ENCODE data around the gene TMEM222. TPM values are rescaled to one million over a fixed set of nuclear protein-coding genes. Genes with fewer than 3 reads are reported as not detected.

The TMEM222 gene
- total RNA-seq: 10 to 100 TPM; 30.7 to 63.5 (median 49.8) TPM
- polyA plus RNA-seq: 10 to 100 TPM; 38.8 to 73.2 (median 66.8) TPM
- long read RNA-seq, donor 1, transcript TMEM222-211 (6 exons, 1,613 nt): major isoform, 10 of 20 reads
- long read RNA-seq, donor 1, partial matches to known transcripts: 9 of 20 reads
- long read RNA-seq, donor 1, other reads (novel, unspliced or antisense): 0 of 20 reads
- long read RNA-seq, donor 2, transcript TMEM222-211 (6 exons, 1,613 nt): major isoform, 7 of 7 reads
- long read RNA-seq, donor 2, partial matches to known transcripts: 0 of 7 reads
- long read RNA-seq, donor 2, other reads (novel, unspliced or antisense): 0 of 7 reads
- long read RNA-seq, donor 3, transcript TMEM222-211 (6 exons, 1,613 nt): major isoform, 7 of 8 reads
- long read RNA-seq, donor 3, partial matches to known transcripts: 0 of 8 reads
- long read RNA-seq, donor 3, other reads (novel, unspliced or antisense): 0 of 8 reads
- long read RNA-seq, donor 4, transcript TMEM222-211 (6 exons, 1,613 nt): major isoform, 29 of 37 reads
- long read RNA-seq, donor 4, partial matches to known transcripts: 1 of 37 reads
- long read RNA-seq, donor 4, other reads (novel, unspliced or antisense): 5 of 37 reads
- long read RNA-seq, donor 5, transcript TMEM222-202 (7 exons, 1,665 nt): minor isoform, 6 of 96 reads
- long read RNA-seq, donor 5, transcript TMEM222-211 (6 exons, 1,613 nt): major isoform, 78 of 96 reads
- long read RNA-seq, donor 5, partial matches to known transcripts: 1 of 96 reads
- long read RNA-seq, donor 5, other reads (novel, unspliced or antisense): 5 of 96 reads
- long read RNA-seq, donor 6, transcript TMEM222-211 (6 exons, 1,613 nt): major isoform, 24 of 31 reads
- long read RNA-seq, donor 6, partial matches to known transcripts: 0 of 31 reads
- long read RNA-seq, donor 6, other reads (novel, unspliced or antisense): 6 of 31 reads
- long read RNA-seq, donor 7, partial matches to known transcripts: 0 of 5 reads
- long read RNA-seq, donor 7, other reads (novel, unspliced or antisense): 0 of 5 reads
- long read RNA-seq, donor 8, transcript TMEM222-211 (6 exons, 1,613 nt): major isoform, 17 of 21 reads
- long read RNA-seq, donor 8, partial matches to known transcripts: 0 of 21 reads
- long read RNA-seq, donor 8, other reads (novel, unspliced or antisense): 0 of 21 reads
- long read RNA-seq, donor 9, transcript TMEM222-211 (6 exons, 1,613 nt): major isoform, 6 of 8 reads
- long read RNA-seq, donor 9, partial matches to known transcripts: 0 of 8 reads
- long read RNA-seq, donor 9, other reads (novel, unspliced or antisense): 0 of 8 reads
- long read RNA-seq, donor 10, partial matches to known transcripts: 0 of 4 reads
- long read RNA-seq, donor 10, other reads (novel, unspliced or antisense): 0 of 4 reads

GRCh38 chr1:27321813-27322568 lies at the start of gene TMEM222:
Gene TMEM222, plus strand, starts transcription at chr1:27322163. Its CDS starts 35 bp downstream, at chr1:27322198.
- TF ChIP-seq CTCF (IDR thresholded peaks at IDR 0.05) (peak in 5 of 6 experiments; percentile 20 to 53 (median 35)), POLR2A (IDR thresholded peaks at IDR 0.05) (peak; percentile 36 to 62)
- peak within 1 kb of the TSS; percentile 60 to 91 (median 81) for H3K27ac ChIP-seq
- peaks cover 9 to 26% of the 10 kb centered on the region in 2 donors for H3K4me1 ChIP-seq (replicated peaks in 1 of 2)
- intact Hi-C loops (cut with DNase I): no loop called here
- peaks cover 0 to 14% of the 10 kb centered on the region in 2 donors for H3K36me3 ChIP-seq (replicated peaks in 1 of 2)
- peak; percentile 95 to 98 (median 98) for DNase-seq
- WGBS, 4 donors: 0 to 1% (median 1%) methylated on average over 13 to 67 of the region's 67 CpGs
- H3K27me3 ChIP-seq: no peaks in the 10 kb centered on the region
- H3K4me3 ChIP-seq: peak within 1 kb of the TSS; percentile 66 to 91 (median 86)
- H3K9me3 ChIP-seq (replicated peaks in 1 of 3): no peaks in the 10 kb centered on the region

- TF ChIP-seq CTCF (IDR thresholded peaks at IDR 0.05) (no peak), POLR2A (IDR thresholded peaks at IDR 0.05) (no peak)
- Histone ChIP-seq H3K9me3 (replicated peaks in 1 of 3) (no peaks in the 10 kb centered on the region), H3K4me3 (no peak overlapping the region), H3K4me1 (replicated peaks in 1 of 2) (no peaks in the 10 kb centered on the region), H3K36me3 (replicated peaks in 1 of 2) (no peaks in the 10 kb centered on the region), H3K27me3 (no peaks in the 10 kb centered on the region), H3K27ac (no peak overlapping the region)
- whole genome bisulfite sequencing, 4 donors: 92 to 100% (median 99%) methylated on average over 1 of the region's 1 CpG
- intact Hi-C loops (cut with DNase I): no loop called here
- DNase-seq: no peak
Measured at GRCh38 chr1:27274204-27274603, 47.8 kb upstream of the TMEM222 start.

- H3K27ac ChIP-seq: no peak overlapping the region
- intact Hi-C loops (cut with DNase I): no loop called here
- H3K4me3 ChIP-seq: no peak overlapping the region
- H3K27me3 ChIP-seq: no peaks in the 10 kb centered on the region
- no peak for TF ChIP-seq CTCF (IDR thresholded peaks at IDR 0.05)
- no peak for TF ChIP-seq POLR2A (IDR thresholded peaks at IDR 0.05)
- no peaks in the 10 kb centered on the region for H3K9me3 ChIP-seq (replicated peaks in 1 of 3)
- no peak for DNase-seq
- no peaks in the 10 kb centered on the region for H3K36me3 ChIP-seq (replicated peaks in 1 of 2)
- no peaks in the 10 kb centered on the region for H3K4me1 ChIP-seq (replicated peaks in 1 of 2)
- 31 to 63% (median 58%) methylated on average over 3 of the region's 3 CpGs for WGBS, 4 donors
Measured at GRCh38 chr1:27275696-27276095, 46.3 kb upstream of the TMEM222 start.
